Stimulated activated CD4-positive, alpha-beta T cell treated with anti-CD3 and anti-CD28 coated beads, Interleukin-2, amount 100 ng/mL, for 24 hours (primary cell): ENCODE data around the gene DOC2A.
"Not testable (repeated sequence)": the region's sequence is repeated elsewhere in the genome, so short reads cannot be mapped to it uniquely, and the experiment has no call there.

Experiments
- DNase-seq, 2 donors: peaks; one replicate each; pipeline ENCODE4 v3.0.0-alpha.2; 2020

DOC2A gene

DNA sequence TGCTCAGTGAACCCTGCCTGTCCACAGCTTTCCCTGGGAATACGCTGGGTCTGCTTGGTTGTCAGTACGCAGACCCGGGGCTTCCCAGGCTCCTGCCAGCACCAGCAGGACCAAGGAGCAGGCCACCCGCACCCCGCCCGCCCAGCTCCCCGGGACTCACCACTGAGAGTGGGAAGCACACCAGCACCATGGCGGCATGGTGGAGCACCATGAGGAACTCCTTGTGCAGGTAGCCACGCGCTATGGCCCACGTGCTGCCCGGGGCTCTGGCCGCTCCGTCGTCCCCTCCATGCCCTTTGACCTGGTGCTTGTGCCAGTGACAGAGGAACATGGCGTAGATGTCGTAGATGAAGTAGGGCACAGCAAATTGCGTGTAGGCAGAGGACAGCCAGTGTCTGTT is 15.6 kb upstream of the DOC2A start:
- DNase-seq = no peak

DNA sequence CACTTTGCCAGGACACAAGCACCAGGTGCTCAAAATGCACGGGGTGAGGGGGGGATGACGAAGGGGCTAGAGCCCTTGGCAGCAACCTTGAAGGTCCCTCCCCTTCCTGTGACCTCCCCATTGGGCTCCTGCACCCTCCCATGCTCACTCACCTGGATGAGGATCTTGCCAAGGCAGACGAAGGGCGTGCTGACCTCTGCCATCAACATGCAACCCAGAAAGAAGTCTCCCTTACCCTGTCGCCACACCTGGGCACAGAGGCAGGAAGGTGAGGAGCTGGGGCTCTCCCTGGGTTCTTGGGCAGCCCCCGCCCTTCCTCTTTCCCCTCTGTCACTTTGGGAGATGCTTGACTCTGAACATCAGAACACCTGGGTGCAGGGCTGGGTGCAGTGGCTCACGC is 14.7 kb upstream of the DOC2A start:
- no peak for DNase-seq

DNA sequence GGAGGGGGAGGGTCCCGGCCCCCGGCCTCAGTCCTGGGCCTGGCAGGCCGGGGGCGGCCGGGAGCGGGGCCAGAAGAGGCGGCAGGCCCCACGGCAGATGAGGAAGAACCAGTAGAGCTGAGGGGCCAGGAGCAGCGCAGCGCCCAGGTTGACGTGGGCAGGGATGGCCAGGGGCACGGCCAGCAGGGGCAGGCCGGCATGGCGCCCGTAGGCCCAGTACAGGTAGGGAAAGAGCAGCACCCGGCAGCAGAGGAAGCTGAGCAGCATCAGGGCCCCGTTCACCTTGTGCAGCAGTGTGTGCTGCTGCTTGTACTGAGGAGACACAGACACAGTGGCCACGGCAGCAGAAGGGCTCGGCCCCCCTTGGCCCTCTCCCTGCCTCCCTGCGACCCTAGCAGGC is 14.3 kb upstream of the DOC2A start:
- DNase-seq = no peak

DNA sequence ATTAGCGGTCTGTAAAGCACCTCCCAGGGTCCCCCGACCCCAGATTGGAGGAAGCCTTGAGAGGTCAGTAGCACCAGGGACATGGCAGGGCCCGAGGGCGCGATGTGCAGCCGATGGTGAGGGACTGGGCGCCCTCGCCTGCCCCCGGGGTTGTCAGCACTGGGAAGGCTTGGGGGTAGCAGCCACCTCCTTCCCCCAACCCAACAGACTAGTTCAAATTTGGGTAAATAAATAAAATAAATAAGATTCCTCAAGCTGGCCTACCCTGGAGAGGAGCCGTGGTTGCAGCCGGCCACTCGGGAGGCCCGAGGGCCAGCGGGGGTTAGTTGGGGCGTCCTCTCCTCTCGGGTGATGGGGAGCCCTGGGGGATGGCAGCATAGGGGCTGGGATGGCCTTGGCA is 13.6 kb upstream of the DOC2A start:
- no peak for DNase-seq

DNA sequence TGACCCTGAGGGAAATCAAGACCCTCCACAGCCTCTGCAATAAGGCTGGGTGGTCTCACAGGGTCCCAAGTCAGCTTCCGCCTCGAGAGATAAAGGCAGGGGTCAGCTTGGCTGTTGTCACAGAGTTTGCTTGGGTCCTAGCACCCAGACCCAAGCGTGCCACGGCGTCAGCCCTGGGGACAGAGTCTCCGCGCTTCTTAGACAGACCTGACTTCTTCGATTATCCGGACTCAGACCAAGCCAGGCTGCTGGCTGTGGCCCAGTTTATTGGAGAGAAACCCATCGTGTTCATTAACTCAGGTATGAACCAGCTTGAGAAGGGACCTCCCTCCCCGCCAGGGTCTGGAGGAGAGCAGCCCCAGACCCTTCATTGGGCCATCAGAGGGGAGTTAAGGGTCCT is 12.8 kb upstream of the DOC2A start:
- DNase-seq = no peak

DNA sequence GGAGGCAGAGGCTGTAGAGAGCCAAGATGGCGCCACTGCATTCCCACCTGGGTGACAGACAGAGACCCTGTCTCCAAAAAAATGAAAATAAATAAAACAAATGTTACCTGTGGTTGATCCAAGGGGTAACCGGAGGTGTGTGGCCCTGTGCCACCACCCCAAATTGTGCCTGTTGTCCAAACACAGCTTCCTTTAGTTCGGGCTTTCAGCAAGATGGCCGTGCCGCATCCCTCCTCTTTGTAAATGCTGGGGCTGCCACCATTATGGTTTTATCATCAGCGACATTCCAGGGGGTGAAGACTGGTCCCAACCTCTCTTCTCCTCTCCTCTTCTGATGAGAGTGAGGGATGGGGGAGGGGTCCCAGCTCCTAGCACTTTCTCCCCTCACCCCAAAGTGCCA is 12.1 kb upstream of the DOC2A start, which contains the start of gene C16orf92:
C16orf92 (plus strand) TSS at position 312 of the 400 bp plus-strand sequence. CDS start 143 bp downstream, outside the sequence.
- no peak for DNase-seq

DNA sequence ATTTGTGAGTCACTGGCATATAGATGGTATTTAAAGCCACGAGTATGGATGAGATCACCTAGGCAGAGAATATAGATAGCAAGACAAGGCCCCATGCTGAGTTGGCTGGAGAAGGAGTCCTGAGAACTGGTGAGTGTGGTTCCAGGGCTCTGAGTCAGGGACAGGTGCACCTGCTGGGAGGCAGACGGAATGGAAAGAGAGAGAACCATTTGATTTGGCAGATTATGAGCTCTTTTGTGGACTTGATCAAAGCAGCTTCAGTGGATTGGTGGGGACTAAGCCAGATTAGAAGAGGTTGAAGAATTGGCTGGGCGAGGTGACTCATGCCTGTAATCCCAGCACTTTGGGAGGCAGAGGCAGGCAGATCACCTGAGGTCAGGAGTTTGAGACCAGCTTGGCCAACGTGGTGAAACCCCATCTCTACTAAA is 7.9 kb upstream of the DOC2A start:
- DNase-seq = no peak

DNA sequence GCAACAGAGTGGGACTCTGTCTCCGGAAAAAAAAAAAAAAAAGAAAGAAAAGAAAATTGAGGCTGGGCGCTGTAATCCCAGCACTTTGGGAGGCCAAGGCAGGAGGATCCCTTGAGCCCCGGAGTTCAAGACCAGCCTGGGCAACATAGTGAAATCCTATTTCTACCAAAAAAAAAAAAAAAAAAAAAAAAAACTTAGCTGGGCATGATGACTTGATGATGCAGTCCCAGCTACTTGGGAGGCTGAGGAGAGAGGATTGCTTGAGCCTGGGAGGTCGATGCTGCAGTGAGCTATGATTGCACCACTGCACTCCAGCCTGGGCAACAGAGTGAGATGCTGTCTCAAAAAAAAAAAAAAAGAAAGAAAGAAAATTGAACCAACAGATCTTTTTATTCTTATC is 7.1 kb upstream of the DOC2A start:
- DNase-seq = not testable (repeated sequence)

DNA sequence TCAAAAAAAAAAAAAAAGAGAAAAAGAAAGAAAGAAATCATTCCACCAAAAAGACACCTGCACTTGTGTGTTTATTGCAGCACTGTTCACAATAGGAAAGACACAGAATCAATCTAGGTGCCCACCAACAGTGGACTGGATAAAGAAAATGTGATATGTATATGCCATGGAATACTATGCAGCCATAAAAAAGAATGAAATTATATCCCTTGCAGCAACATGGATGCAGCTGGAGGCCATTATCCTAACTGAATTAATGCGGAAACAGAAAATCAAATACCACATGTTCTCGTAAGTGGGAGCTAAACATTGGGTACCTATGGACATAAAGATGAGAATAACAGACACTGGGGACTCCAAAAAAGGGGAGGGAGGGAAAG is 6.4 kb upstream of the DOC2A start:
- no peak for DNase-seq

DNA sequence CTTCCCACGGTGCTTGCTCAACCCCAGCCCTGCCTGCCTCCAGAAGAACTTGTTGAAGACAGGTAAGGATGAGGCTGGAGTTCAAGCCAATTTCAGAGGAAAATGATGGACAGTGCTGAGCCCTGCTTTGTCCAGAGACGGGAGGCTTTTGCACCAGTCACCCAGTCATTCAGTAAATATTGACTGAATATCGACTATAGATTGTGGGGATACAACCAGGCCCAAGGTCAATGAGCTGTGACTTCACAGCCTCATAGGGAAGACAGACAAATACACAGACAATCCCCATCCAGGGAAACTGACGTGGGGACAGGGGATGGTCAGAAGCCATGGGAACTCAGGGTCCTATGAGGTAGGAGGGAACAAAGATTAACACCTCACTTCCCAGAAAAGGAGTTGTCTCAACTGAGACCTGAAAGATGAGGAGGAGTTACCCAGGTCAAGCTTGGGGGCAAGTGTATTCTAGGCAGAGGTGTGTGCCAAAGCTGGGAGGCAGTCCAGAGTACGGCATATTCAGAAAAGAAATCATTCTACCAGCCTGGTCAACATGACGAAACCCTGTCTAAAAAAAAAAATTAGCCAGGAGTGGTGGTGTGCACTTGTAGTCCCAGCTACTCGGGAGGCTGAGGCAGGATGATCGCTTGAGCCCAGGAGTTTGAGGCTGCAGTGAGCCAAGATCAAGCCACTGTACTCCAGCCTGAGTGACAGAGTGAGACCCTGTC is 5.9 kb upstream of the DOC2A start:
- DNase-seq = no peak

DNA sequence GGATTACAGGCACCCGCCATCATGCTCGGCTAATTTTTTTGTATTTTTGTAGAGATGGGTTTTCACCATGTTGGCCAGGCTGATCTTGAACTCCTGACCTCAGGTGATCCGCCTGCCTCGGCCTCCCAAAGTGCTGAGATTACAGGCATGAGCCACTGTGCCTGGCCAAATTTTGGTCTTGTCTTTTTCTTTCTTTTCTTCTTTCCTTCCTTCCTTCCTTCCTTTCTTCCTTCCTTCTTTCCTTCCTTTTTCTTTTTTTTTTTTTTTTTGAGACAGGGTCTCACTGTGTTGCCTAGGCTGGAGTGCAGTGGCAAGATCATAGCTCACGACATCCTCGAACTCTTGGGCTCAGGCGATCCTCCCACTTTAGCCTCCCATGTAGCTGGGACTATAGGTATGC is 4.6 kb upstream of the DOC2A start:
- not testable (repeated sequence) for DNase-seq

DNA sequence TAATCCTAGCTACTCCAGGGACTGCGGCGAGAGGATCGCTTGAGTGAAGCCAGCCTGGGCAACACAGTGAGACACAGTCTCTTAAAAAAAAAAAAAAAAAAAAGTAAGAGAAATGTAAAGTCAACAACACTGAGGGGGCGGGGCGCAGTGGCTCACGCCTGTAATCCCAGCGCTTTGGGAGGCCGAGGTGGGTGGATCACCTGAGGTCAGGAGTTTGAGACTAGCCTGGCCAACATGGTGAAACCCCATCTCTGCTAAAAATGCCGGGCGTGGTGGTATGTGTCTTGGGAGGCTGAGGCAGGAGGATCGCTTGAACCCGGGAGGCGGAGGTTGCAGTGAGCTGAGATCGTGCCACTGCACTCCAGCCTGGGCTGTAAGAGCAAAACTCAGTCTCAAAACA is 1.8 kb upstream of the DOC2A start:
- DNase-seq = not testable (repeated sequence)

DNA sequence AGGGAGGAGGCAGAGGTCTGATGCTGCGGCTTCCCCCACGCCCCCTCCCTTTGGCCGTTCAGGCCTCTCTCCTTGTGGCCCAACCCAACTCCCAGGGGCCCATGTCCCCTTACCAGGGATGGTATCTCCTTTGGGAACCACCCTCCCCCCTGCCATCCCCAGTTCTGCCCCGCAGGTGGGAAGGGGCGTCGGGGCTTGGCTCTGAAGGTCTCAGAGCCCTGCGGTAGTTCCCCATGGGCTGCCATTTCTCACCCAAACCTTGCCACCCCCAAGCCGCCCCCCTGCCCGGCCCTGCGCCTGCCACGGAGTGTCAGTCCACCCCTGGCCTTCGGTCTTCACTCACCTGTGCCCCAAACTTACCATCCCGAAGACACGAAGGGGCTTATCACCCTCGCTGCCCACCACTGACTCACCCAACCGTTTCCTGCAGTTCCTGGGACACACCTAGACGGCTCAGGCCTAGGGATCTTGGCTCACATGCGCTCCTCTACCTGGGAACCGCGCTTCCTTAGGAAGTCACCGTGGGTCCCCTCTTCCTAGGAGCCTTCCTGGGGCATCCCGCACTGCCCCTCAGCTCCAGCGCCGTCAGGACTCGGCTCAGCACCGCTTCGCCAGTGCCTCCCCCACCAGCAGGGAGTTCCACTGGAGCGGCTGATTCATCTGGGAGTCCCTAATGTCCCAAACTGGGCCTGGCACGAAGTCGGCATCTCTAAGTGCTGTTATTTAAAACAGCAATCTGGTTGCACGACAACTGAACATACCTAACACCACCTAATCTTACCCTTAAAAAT is 1.1 kb upstream of the DOC2A start:
- DNase-seq = no peak

DNA sequence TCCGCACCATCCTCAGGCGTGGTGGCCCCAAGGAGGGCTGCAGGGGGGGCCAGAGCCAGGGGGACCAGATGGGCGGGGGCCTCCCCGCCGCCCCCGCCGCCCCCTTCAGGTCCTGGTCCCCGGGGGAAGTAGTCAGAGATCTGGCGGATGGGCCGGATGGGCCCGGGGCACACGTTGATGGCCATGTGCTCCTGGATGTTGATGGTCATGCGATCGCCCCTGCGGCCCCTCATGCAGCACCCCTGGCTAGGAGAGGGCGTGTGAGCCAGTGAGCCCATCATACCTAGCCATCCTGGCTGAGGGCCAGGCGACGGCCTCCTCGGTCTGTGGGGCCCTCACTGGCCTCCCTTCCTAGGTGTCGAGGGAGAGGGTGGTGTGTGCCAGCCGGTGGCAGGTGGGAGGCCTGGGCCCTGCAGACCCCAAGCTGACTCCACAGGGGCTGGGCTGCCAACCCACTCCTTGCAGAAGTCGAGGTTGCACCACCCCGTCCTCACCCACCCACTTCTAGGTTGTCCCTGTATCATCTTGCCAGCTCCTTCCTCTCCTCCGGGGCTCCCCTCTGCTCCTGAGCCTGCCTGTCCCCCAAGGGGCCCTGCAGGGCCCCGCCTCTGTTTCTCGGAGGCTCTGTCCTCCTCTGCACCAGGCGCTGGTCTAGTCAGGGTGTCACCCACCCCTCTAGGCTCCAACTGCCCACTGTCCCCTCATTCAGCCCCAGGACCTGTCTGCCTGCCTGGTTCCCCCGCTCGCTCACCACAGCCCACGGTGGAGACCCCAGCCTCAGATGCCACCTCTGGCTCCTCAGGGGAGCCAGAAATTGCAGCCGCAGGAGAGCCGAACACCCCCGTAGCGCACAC is 610 bp downstream of the DOC2A start:
- no peak for DNase-seq

DNA sequence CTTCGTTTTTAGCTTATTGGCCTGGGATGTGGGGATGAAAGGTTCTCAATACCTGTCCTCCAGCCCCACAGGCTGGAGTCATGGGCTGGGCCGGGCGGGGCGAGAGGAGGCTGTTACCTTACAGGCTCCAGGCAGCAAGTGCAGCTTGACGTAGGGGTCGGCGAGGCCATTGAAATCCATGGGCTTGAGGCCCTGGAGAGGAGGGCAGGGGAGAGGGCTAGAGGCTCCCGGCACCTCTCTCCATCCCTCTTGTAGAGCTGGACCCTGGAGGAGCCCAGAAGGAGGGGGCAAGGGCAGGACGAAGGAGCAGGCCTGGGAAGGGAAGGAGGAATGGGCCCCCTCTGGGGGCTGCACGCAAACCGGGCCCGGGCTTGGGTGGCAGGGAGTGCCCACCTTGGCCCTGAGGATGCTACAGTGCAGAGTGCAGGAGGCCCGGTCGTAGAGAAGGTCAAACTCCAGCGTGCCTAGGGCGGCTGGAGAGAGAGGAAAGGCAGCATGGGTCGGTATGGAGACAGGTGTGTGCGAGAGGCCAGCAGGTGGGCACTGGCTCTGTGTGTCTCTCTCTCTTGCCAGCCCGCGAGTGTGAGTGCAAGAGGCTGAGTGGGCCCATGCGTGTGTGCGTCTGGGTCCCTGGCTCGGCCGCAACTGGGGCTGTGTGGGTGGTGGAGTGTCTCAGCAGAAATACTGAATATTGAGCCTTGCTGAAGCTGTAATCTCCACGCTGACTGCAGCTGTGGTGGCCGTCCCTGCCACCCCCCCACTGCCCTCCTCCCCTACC is 1.6 kb downstream of the DOC2A start:
- DNase-seq = no peak

DNA sequence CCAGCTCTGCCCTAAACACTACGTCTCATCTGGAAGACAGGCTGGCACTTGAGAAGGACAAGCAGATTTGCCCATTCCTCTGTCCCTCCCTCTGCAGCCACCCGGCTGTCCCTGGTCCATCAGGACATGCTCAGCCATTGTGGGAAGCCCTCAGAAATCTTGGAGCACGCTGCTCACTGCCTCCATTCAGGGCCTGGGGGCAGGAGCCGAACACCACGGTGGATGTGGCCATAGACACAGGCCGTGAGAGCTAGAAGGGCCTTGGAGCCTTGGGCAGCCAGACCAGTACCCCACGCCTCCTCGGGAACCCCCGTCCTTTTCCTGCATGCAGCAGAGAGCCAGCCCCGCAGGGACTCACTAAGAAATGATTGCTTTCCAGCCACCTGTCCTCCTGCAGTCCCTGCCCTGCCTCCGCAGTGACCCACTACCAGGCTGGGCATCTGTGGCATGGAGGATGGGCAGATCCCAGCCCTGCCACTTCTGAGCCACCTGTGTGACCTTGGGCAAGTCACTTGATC is 3.4 kb downstream of the DOC2A start:
- DNase-seq = no peak

DNA sequence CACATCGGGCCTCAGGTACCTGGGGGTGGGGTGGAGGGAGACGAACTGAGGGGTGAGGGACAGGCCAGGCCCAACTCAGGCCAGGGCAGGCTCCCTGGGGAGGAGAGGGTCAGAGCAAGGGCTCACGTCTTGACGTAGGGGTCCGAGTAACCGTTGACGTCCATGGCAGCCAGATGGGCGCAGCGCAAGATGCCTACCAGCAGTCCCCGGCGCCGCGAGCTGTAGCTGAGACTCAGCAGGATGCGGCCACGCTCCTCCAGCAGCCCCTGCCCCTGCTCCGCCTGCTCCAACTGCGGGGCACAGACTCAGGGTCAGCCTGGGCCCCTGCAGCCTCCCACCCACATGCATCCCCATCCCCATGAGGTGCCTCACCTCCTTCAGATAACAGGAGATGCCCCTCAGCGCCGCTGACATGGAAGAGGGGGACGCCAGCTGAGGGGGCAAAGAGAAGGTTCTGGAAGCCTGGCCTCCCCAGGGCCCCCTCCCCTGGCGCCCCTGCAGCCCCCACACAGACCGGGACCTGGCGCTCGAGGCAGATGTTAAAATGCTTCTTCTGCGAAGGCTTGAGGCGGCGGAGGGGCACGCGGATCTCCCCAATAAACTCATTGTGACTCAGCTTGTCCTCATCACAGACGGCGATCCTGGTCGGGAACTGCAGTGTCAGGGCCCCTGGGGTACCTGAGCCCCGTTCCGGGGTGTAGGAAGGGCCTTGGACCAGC is 4.0 kb downstream of the DOC2A start:
- no peak for DNase-seq

DNA sequence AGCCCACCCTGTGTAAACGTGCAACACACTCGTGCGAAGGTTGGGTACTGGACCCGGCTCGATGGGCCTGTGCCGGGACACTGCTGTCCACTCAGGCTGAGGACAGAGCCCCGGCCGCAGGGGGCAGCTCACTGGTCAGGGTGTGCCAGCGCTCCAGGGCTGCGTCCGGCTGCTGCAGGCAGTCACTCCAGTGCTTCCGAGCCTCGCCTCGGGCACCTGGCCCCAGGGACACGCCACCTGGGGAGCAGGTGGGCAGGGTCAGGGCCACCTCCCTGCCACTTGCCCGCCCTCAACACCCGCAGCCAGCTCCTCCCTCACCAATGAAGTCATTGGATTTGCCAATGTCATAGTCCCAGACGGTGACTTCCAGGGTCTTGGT is 4.7 kb downstream of the DOC2A start:
- no peak for DNase-seq

DNA sequence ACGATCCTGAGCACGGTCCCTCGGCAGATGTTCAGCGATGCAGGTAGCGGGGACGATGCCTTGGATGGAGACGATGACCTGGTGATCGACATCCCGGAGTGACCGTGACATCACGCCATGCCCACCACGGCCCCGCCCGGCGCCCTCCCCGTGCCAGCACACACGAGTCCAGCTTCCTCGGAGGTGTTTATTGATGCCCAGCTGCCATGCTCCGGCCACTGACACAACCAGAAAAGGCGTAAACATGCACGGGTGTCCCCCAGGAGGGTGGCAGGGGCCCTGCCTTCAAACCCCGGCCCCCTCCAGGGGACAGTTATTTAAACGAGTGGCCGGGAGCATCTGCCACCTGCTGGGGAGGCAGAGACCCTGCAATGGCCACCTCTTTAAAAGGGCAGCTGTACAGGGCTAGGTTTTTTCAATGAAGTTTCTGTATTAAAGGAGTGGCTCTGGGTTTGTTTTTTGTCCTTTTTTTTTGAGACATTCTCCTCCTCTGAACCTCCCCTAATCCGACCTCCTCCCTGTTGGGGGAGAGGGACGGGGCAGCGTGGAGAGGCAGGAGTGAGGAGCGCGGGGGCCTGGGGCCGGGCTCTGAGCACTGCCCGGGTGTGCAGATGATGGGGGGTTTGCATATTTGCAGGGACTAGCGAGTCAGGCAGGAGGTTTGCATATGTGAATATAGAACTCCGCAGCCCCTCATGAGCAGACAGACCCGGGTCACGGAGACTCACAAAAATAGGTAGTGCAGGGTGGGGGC is 5.3 kb downstream of the DOC2A start:
- peak; percentile 40 to 47 for DNase-seq

DNA sequence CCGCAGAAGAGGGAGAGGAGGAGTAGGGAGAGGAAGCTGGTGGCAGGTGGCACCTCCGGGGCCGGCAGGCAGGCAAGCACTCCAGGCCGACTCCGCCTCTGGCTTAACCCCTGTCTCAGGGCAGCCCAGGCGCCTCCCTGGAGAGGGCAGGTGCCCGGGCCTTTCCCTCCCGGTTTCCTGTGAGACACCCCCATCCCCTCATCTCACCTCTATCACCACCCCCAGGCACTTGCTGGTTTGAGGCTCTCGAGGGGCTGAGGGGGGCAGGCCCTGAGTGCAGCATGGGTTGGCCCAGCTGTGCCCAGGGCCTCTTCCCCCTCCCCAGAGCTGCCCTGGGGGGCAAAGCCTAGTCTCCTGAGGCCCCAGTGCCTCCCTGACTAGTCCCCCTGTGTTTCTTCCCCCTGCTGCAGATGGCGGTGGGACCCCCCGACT is 6.0 kb downstream of the DOC2A start:
- DNase-seq = no peak

DNA sequence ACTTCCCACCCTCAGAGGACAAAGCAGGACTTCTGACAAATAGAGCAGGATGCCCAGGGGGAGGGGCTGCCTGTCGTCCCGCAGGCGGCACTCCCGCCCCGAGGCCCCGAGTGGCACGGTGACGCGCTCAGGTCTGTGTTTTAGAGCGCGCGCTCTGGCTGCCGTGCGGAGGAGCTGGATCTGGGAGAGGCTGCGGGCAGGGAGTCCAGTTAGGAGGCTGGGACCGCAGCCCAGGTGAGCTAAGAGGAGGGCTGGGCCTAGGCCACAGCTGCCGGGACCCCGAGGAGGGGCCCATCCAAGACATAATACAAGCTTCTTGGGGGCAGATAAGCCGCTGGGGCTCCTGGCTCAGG is 6.4 kb downstream of the DOC2A start:
- no peak for DNase-seq
